Memory B cell (primary cell): ENCODE results near the gene TRIM41.
"Not testable (repeated sequence)": the region's sequence is repeated elsewhere in the genome, so short reads cannot be mapped to it uniquely, and the experiment has no call there.

Source experiments
- ATAC-seq: fragments of 150-1000 bp; cut with Tn5 transposase; 2 replicates; pipeline ENCODE4 v1.10.0; 2021; ENCODE audit warnings: low read depth, mild to moderate bottlenecking, moderate library complexity
- DNase-seq, 2 donors: peaks; one replicate each; pipeline ENCODE4 v3.0.0; 2022; ENCODE audit warnings: low spot score in 2 of 2
- H3K27ac Mint-ChIP-seq: one replicate; pipeline ENCODE4 v1.8.0; 2022; ENCODE audit warnings: mild to moderate bottlenecking, moderate library complexity, mixed read lengths
- H3K27me3 Mint-ChIP-seq: one replicate; pipeline ENCODE4 v1.8.0; 2022; ENCODE audit warnings: mixed read lengths
- H3K36me3 Mint-ChIP-seq: one replicate; pipeline ENCODE4 v1.8.0; 2022; ENCODE audit warnings: mild to moderate bottlenecking, mixed read lengths
- H3K4me1 Mint-ChIP-seq: one replicate; pipeline ENCODE4 v1.8.0; 2022; ENCODE audit warnings: mixed read lengths
- H3K4me3 Mint-ChIP-seq: one replicate; pipeline ENCODE4 v1.8.0; 2022; ENCODE audit warnings: mild to moderate bottlenecking, moderate library complexity, mixed read lengths
- H3K9me3 Mint-ChIP-seq: one replicate; pipeline ENCODE4 v1.8.0; 2022; ENCODE audit warnings: mixed read lengths

Gene TRIM41

DNA sequence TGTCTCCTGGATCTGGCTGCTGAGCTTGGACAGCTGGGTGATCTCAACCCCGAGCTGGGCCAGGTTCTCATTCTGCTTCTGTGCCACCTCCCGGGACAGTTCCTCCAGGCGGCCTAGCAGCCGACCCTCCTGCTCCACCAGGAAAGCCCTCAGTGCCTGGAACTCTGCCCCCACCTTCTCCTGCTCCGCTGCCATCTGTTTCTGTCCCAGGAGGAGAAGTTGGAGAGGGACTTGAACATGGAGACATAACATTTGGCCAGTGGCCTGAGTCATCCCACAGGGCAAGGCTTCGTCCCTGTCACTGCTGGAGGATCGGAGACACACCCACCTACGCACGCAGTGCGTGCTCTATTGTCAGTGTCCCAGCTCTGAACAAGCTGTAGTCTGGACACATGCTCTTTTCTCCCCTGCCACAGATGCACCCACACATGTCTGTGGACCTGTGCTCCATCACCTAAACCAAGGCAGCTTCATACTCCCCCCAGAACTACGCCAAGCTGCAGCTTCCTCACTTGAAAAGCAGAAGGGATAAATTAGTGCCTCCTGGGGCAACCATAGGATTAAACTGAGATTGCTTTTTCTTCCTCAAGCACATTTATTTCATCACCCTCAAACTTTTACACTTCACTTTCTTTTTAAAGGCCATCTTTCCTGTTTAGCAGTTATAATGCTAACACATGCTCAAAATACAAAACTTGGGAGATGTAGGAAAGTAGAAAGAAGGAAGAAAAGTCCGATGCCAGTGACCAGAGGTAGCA is 23.0 kb upstream of the TRIM41 start:
- peak overlapping the region; percentile 35 for H3K27ac Mint-ChIP-seq
- H3K36me3 Mint-ChIP-seq = no peaks in the 10 kb centered on the region
- DNase-seq (no peak), ATAC-seq (no peak)
- no peaks in the 10 kb centered on the region for H3K9me3 Mint-ChIP-seq
- H3K4me3 Mint-ChIP-seq = no peak overlapping the region
- H3K4me1 Mint-ChIP-seq = peaks cover 22% of the 10 kb centered on the region
- H3K27me3 Mint-ChIP-seq = peaks cover 2% of the 10 kb centered on the region

DNA sequence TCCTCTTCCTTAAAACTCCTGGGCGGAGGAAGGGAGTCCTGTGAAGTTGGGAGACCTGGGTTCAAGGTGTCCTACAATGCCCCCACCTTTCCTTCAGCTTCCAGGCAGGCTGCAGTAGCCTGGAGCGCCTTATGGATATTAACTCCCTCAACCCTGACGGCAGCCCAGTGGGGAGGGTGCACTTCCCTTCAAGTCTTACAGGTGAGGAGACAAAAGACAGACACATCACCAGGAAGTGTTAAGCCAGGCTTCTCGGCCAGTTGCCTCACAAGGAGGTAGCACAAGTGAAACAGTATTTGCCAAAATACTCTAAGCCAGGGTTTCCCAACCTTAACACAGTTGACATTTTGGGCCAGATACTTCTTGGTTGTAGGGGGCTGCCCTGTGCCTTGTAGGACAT is 22.3 kb upstream of the TRIM41 start:
- peaks cover 25% of the 10 kb centered on the region for H3K4me1 Mint-ChIP-seq
- peaks cover 2% of the 10 kb centered on the region for H3K27me3 Mint-ChIP-seq
- ATAC-seq (no peak), DNase-seq (no peak)
- H3K27ac Mint-ChIP-seq = peak overlapping the region; percentile 35
- no peaks in the 10 kb centered on the region for H3K9me3 Mint-ChIP-seq
- H3K4me3 Mint-ChIP-seq = no peak overlapping the region
- no peaks in the 10 kb centered on the region for H3K36me3 Mint-ChIP-seq

DNA sequence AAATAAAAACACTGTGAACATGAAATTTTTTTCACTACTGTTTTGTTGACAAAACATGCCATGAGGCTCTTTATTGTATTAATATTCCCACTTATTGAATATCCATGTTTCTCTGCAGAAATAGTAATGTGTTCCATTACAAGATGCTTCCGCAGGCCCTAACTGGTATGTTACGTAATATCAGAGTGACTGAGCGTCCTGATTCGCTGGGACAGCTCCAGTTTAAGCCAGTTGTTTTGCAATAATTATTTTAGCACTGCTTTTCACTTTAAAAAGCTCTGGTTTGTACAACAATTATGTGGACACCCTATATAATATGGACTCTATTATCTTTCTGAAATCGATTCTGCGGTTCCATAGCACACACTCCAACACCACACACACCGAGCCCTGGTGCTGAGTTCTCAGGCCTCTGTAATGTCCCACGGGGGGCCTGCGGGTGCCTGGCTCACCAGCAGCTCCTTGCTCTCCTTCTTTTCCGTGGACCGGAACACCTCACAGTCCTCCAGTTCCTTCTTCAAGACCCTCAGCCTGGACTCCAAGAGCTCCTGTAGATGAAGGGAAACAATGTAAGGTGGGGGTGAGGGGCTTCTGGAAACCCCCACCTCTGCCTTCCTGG is 19.9 kb upstream of the TRIM41 start:
- DNase-seq (no peak), ATAC-seq (no peak)
- Mint-ChIP-seq H3K27ac (no peak overlapping the region), H3K4me3 (peak overlapping the region; percentile 87), H3K9me3 (peaks cover 3% of the 10 kb centered on the region), H3K4me1 (peaks cover 38% of the 10 kb centered on the region), H3K36me3 (no peaks in the 10 kb centered on the region), H3K27me3 (peaks cover 4% of the 10 kb centered on the region)

DNA sequence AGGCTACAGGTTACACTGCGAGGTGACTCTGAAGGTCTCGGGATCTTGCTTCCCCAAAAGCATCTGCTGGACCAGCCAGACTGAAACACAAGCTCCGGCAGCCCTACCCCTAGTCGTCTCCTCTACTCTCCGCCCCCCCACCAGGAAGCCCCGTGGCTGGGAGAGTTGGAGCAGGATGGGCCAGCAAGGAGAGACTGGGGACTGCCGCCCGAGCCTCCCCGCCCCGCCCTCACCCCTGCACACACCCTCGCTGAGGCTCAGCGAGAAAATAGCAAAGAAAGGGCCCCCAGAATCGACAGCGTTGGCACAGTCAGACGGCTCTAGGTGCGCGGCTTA is 19.3 kb upstream of the TRIM41 start:
- H3K4me1 Mint-ChIP-seq = peaks cover 35% of the 10 kb centered on the region
- no peaks in the 10 kb centered on the region for H3K36me3 Mint-ChIP-seq
- no peak for ATAC-seq
- no peak for DNase-seq
- peak overlapping the region; percentile 73 for H3K27ac Mint-ChIP-seq
- H3K4me3 Mint-ChIP-seq = peak overlapping the region; percentile 87
- peaks cover 4% of the 10 kb centered on the region for H3K27me3 Mint-ChIP-seq
- H3K9me3 Mint-ChIP-seq = peaks cover 4% of the 10 kb centered on the region

DNA sequence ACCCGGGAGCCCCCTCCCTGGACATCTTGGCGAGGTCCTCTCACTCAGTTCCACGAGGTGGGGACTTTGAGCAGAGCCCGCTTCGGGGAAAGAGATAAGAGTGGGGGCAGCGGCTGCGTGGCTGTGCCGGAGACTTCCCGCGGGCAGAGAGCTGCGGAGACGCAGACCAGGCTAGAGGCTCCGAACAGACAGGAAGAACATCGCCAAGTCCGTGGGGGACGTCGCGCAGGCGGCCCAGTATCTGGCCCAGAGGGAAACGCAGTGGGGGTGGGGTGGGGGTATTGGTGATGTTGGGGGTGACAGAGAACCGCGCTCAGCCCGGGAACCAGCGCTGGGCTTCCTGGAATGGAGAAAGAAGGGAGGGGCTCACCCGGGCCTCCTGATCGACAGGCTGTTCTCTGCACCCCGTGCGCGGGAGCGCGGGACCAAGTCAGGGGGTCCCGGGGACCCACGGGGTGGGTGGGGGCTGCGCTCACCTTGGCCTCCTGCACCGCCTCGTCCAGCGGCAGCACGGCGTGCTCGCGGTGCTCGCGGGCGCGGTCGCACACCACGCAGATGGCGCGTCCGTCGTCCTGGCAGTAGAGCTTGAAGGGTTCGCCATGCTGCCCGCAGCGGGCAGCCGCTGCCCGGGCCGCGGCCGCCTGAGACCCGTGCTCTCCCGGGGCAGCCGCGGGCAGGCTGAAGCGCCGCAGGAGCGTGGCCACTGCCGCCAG is 18.8 kb upstream of the TRIM41 start:
- Mint-ChIP-seq H3K27ac (peak overlapping the region; percentile 73), H3K27me3 (peaks cover 4% of the 10 kb centered on the region), H3K36me3 (no peaks in the 10 kb centered on the region), H3K4me1 (peaks cover 31% of the 10 kb centered on the region), H3K4me3 (peak overlapping the region; percentile 87), H3K9me3 (peaks cover 4% of the 10 kb centered on the region)
- ATAC-seq (no peak), DNase-seq (no peak)

DNA sequence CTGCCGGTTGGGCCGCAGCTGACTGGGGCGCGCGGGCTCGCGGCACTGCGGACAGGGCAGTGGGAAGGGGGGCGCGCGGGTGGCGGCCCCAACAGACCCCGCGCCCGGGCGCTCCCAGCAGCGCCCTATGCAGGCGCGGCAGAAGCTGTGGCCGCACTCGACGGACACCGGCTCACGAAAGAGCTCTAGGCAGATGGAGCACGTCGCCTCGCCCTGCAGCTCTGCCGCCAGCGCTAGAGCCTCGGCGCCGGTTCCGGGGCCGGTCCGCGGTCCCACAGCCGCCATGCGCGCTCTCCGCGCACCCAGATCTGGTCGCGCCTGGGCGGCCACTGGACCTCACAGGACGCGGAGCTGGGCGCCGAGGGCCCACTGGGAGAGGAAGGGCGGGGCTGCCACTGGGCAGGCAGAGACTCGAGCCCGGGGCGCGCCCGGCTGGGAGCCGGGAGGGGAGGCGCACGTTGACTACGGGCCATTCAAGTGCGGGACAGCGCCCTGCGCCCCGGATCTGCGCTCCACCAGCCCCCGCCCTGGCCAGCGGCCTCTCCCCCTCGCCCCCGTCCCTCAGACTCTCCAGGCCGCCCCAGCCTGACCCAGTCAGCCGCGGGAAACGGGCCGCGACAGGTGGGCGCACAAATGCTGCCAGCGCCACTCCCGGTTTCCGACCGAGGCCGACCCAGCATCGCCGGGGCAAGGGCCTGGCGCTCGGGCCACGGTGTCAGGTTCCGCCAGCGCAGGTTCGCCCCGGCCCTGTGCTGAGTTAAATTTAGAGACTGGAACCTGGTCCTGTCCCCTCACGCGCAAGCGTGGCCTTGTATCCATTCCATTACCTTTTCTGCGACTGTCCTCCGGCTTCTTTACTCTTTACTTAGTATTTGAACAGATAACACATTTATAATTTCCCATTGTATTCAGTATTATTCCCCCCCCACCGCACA is 18.0 kb upstream of the TRIM41 start, which contains the start of gene TRIM7:
TSS of gene TRIM7 (minus strand) at position 371 of the 935 bp plus-strand sequence. CDS start at position 285, 86 bp downstream.
- Mint-ChIP-seq H3K36me3 (no peaks in the 10 kb centered on the region), H3K9me3 (peaks cover 4% of the 10 kb centered on the region), H3K27me3 (peaks cover 4% of the 10 kb centered on the region), H3K4me3 (peak within 1 kb of the TSS; percentile 88), H3K27ac (peak within 1 kb of the TSS; percentile 97), H3K4me1 (peaks cover 28% of the 10 kb centered on the region)
- ATAC-seq (no peak), DNase-seq (no peak)

DNA sequence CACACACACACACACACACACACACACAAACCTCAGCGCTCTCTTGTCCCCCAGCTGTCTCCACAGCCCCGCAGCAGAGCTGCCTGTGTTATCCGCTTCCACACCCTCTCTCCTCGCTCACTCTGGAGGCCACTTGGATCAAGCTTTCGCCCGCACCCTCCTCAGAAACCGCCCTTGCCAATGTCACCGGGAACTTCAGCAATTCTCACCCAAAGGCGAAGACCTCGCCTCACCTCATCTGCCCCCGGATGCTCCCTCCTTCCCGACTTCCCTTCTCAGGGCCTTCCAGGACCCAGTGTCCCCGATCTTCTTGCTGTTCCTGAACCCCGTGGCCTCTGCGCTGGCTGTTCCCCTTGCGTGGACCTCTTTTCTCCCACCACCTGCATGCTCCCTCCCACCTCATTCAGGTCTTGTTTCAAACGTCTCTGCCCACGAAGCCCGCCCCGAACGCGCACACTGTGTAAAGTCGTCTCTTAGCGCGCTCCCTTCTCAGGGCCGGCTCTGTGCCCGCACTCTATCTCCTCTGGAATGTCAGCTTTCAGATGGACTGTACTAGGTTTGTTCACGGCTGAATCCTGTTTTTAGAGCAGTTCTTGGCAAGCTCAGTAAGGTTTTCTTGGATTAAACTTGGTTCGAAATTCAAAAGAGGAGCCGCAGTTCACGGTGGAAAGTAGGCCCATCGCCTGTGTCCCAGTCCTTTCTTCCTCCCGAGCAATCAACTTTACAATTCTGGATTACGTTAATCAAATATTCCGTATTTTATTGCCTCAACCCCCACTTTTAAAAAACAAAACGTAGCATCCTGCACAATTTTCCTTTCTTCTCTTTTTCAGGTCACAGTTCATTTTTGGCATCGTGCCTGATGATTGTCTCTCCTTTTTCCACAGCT is 17.1 kb upstream of the TRIM41 start:
- Mint-ChIP-seq H3K36me3 (no peaks in the 10 kb centered on the region), H3K4me1 (peaks cover 24% of the 10 kb centered on the region), H3K27me3 (peaks cover 4% of the 10 kb centered on the region), H3K27ac (peak overlapping the region; percentile 97), H3K4me3 (peak overlapping the region; percentile 88), H3K9me3 (peaks cover 4% of the 10 kb centered on the region)
- DNase-seq (no peak), ATAC-seq (no peak)

DNA sequence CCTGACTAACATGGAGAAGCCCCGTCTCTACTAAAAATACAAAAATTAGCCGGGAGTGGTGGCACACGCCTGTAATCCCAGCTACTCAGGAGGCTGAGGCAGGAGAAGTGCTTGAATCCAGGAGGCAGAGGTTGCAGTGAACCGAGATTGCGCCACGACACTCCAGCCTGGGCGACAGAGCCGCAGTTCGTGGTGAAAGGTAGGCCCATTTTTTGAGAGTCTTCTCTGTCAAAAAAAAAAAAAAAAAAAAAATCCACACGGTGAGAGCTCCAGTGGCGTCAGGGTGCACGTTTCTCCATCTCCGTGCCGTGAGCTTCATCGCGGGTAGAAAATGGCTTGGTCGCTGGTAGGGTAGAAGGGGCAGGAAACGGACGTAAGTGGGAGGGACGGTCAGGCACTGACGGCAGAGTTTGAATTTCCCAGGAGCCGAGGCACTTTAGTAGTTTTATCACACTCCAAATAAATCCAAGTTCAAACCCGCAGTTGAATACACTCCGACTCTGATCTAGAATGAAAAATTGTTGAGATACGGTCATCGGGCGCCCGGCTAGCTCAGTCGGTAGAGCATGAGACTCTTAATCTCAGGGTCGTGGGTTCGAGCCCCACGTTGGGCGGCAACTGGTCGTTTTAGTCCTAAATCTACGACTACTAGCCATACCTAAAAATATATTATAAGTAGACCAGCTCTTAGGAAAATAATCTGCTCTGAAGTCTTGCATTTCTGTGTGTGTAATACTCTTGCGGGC is 15.7 kb upstream of the TRIM41 start:
- DNase-seq = peak in 1 of 2 donors; percentile 52
- peaks cover 24% of the 10 kb centered on the region for H3K4me1 Mint-ChIP-seq

DNA sequence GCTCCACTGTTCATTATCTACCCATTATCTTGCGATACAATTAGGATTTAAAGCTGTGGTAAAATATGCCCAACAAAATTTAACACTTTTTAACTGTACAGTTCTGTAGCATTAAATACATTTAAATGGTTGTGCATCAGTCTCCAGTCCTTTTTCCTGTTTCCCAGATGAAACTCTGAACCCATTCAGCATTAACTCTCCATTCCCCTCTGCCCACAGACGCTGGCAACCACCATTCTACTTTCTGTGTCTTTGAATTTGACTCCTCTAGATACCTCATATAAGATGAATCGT is 15.2 kb upstream of the TRIM41 start:
- DNase-seq (no peak), ATAC-seq (no peak)
- Mint-ChIP-seq H3K4me3 (peak overlapping the region; percentile 60), H3K27ac (peak overlapping the region; percentile 97), H3K9me3 (peaks cover 4% of the 10 kb centered on the region), H3K4me1 (peaks cover 24% of the 10 kb centered on the region), H3K27me3 (peaks cover 4% of the 10 kb centered on the region), H3K36me3 (no peaks in the 10 kb centered on the region)

More for the DNA sequence above, 15.7 kb upstream of the TRIM41 start:
- Mint-ChIP-seq H3K27ac (peak overlapping the region; percentile 97), H3K4me3 (peak overlapping the region; percentile 88), H3K27me3 (peaks cover 4% of the 10 kb centered on the region), H3K9me3 (peaks cover 4% of the 10 kb centered on the region), H3K36me3 (no peaks in the 10 kb centered on the region)
- peak; percentile 57 for ATAC-seq

DNA sequence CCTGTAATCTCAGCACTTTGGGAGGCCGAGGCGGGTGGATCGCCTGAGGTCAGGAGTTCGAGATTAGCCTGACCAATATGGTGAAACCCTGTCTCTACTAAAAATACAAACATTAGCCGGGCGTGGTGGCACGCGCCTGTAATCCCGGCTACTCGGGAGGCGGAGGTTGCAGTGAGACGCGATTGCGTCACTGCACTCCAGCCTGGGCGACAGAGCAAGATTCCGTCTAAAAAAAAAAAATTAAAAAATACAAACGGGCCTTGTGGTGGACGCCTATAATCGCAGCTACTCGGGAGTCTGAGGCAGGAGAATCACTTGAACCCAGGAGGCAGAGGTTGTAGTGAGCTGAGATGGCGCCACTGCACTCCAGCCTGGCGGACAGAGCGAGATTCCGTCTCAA is 14.1 kb upstream of the TRIM41 start:
- H3K4me3 Mint-ChIP-seq, H3K27me3 Mint-ChIP-seq, H3K9me3 Mint-ChIP-seq, ATAC-seq, DNase-seq, H3K36me3 Mint-ChIP-seq, H3K27ac Mint-ChIP-seq: not testable (repeated sequence)
- peaks cover 26% of the 10 kb centered on the region for H3K4me1 Mint-ChIP-seq

DNA sequence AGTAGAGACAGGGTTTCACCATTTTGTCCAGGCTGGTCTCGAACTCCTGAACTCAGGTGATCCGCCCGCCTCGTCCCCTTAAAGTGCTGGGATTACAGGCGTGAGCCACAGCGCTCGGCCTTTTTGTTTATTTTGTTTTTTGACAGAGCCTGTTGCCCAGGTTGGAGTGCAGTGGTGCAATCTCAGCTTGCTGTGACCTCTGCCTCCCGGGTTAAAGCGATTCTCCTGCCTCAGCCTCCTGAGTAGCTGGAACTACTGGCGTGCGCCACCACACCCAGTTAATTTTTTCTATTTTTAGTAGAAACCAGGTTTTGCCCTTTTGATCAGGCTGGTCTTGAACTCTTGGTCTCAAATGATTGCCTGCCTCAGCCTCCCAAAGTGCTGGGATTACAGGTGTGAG is 12.9 kb upstream of the TRIM41 start:
- not testable (repeated sequence) for H3K27ac Mint-ChIP-seq, DNase-seq, H3K4me3 Mint-ChIP-seq, ATAC-seq, H3K36me3 Mint-ChIP-seq, H3K9me3 Mint-ChIP-seq, H3K27me3 Mint-ChIP-seq
- peaks cover 23% of the 10 kb centered on the region for H3K4me1 Mint-ChIP-seq

DNA sequence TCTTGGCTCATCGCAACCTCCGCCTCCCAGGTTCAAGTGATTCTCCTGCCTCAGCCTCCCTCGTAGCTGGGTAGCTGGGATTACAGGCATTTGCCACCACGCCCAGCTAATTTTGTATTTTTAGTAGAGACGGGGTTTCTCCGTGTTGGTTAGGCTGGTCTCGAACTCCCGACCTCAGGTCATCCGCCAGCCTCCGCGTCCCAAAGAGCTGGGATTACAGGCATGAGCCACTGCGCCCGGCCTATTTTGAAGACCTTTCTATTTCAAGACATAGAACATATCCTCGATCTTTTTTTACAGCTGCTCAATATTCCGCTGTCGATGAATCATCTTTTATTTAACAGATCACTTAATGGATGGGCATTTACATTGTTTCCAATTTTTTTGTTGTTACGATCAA is 12.4 kb upstream of the TRIM41 start:
- not testable (repeated sequence) for H3K36me3 Mint-ChIP-seq, H3K27me3 Mint-ChIP-seq, DNase-seq, ATAC-seq, H3K4me3 Mint-ChIP-seq, H3K9me3 Mint-ChIP-seq, H3K27ac Mint-ChIP-seq
- H3K4me1 Mint-ChIP-seq = peaks cover 21% of the 10 kb centered on the region
